ENCODE data around the gene PAK5.

PAK5 gene

DNA sequence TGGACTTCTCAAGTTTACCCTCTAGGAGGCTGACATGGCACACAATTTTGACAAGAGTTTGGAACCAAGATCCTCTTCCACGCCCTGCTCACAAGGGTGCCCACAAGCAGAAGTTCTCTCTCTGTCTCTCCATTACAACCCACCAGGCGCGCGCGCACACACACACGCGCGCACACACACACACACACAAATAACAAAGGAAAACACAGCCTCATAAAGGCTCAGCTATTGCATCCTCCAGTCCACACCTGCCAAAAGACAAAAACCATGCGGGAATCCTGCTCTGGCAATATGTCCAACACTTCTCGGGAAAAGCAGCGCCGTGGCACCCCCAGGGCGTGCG, 870 bp downstream of the PAK5 start:
- Histone ChIP-seq H3K4me1 (ENCODE audit: control insufficient read depth in 5 of 5, insufficient read depth in 5 of 5, low read length in 5 of 5) (peaks cover 0 to 10% (median 8%) of the 10 kb centered on the region in 5 donors), H3K9ac (ENCODE audit: low read length in 5 of 5) (no peak overlapping the region), H3K4me3 (ENCODE audit: low read depth in 1 of 5, low read length in 5 of 5) (no peak overlapping the region), H3K9me3 (ENCODE audit: control insufficient read depth in 5 of 5, low read length in 5 of 5) (peaks cover 0 to 6% (median 5%) of the 10 kb centered on the region in 5 donors), H3K27me3 (ENCODE audit: control insufficient read depth in 5 of 5, insufficient read depth in 4 of 5, low read length in 5 of 5) (peaks cover 15 to 25% (median 19%) of the 10 kb centered on the region in 5 donors), H3K36me3 (ENCODE audit: control insufficient read depth in 5 of 5, insufficient read depth in 5 of 5, low read length in 5 of 5) (no peaks in the 10 kb centered on the region), H3K27ac (ENCODE audit: low read depth, low read length) (no peak overlapping the region)

DNA sequence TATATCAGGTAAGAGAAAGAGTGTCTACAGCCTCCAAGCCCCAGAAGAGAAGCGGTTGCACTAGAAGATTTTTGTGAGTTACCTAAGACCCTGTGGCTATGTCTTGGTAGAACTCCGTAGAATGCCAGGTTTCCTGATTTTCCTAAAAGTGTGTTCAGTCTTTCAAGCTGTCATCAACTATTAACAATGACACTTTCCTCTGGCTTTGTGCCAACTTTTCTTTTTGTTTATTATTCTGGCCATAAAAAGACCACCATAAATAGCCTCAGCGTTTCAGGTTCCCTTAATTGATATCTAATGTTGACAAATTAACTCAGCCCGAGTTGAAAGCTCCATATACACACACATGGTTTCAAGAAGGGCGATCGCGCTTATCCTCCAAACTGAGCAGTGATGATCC, 1.2 kb downstream of the PAK5 start:
- Histone ChIP-seq H3K36me3 (ENCODE audit: control insufficient read depth in 5 of 5, insufficient read depth in 5 of 5, low read length in 5 of 5) (no peaks in the 10 kb centered on the region), H3K9ac (ENCODE audit: low read length in 5 of 5) (no peak overlapping the region), H3K4me3 (ENCODE audit: low read depth in 1 of 5, low read length in 5 of 5) (no peak overlapping the region), H3K4me1 (ENCODE audit: control insufficient read depth in 5 of 5, insufficient read depth in 5 of 5, low read length in 5 of 5) (peaks cover 0 to 10% (median 8%) of the 10 kb centered on the region in 5 donors), H3K27ac (ENCODE audit: low read depth, low read length) (no peak overlapping the region), H3K27me3 (ENCODE audit: control insufficient read depth in 5 of 5, insufficient read depth in 4 of 5, low read length in 5 of 5) (peaks cover 15 to 25% (median 19%) of the 10 kb centered on the region in 5 donors), H3K9me3 (ENCODE audit: control insufficient read depth in 5 of 5, low read length in 5 of 5) (peaks cover 0 to 6% (median 3%) of the 10 kb centered on the region in 5 donors)

DNA sequence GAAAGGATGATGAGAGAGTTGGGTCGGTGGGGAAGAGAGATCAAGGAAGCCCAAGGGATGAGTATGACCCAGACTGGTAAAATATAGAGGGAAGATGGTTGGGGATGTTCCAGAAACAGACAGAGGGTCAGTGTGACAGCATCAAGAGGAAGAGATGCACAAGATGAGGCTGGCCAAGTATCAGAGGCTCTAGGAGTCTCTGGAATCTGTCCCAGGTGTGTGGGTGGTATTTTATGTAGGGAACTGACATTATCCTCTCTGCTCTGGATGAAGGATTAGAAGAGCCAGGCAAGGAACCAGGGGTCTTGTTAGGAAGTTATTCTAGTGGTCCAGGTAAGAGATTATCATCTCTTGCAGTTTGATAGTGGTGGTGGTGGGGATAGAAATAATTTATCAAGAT, 3.6 kb downstream of the PAK5 start:
- no peak overlapping the region for H3K27ac ChIP-seq (ENCODE audit: low read depth, low read length)
- H3K4me3 ChIP-seq (ENCODE audit: low read depth in 1 of 5, low read length in 5 of 5): no peak overlapping the region
- peaks cover 15 to 25% (median 19%) of the 10 kb centered on the region in 5 donors for H3K27me3 ChIP-seq (ENCODE audit: control insufficient read depth in 5 of 5, insufficient read depth in 4 of 5, low read length in 5 of 5)
- no peaks in the 10 kb centered on the region for H3K36me3 ChIP-seq (ENCODE audit: control insufficient read depth in 5 of 5, insufficient read depth in 5 of 5, low read length in 5 of 5)
- H3K9ac ChIP-seq (ENCODE audit: low read length in 5 of 5): no peak overlapping the region
- H3K9me3 ChIP-seq (ENCODE audit: control insufficient read depth in 5 of 5, low read length in 5 of 5): no peaks in the 10 kb centered on the region
- peaks cover 0 to 10% (median 8%) of the 10 kb centered on the region in 5 donors for H3K4me1 ChIP-seq (ENCODE audit: control insufficient read depth in 5 of 5, insufficient read depth in 5 of 5, low read length in 5 of 5)

DNA sequence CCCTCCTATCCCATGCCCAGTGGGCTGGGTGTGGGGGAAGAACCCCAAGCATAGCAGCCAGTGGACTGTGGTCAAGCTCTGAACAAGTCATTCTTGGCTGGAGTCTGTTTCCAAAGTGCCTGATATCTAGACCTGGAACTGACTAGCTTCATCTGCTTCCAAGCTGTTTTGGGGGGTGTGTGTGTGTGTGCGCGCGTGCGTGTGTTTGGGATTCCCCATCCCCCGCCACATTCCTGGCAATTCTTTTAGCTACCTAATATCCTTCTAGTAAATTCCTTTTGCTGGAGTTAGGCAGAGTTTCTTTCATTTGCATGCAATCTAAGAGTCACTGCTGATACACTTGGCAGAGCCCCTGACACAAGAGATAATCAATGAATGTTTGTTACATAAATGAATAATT, 7.8 kb downstream of the PAK5 start:
- no peak overlapping the region for H3K4me3 ChIP-seq (ENCODE audit: low read depth in 1 of 5, low read length in 5 of 5)
- no peaks in the 10 kb centered on the region for H3K36me3 ChIP-seq (ENCODE audit: control insufficient read depth in 5 of 5, insufficient read depth in 5 of 5, low read length in 5 of 5)
- no peaks in the 10 kb centered on the region for H3K27me3 ChIP-seq (ENCODE audit: control insufficient read depth in 5 of 5, insufficient read depth in 4 of 5, low read length in 5 of 5)
- no peaks in the 10 kb centered on the region for H3K9me3 ChIP-seq (ENCODE audit: control insufficient read depth in 5 of 5, low read length in 5 of 5)
- no peak overlapping the region for H3K9ac ChIP-seq (ENCODE audit: low read length in 5 of 5)
- no peak overlapping the region for H3K27ac ChIP-seq (ENCODE audit: low read depth, low read length)
- no peaks in the 10 kb centered on the region for H3K4me1 ChIP-seq (ENCODE audit: control insufficient read depth in 5 of 5, insufficient read depth in 5 of 5, low read length in 5 of 5)

DNA sequence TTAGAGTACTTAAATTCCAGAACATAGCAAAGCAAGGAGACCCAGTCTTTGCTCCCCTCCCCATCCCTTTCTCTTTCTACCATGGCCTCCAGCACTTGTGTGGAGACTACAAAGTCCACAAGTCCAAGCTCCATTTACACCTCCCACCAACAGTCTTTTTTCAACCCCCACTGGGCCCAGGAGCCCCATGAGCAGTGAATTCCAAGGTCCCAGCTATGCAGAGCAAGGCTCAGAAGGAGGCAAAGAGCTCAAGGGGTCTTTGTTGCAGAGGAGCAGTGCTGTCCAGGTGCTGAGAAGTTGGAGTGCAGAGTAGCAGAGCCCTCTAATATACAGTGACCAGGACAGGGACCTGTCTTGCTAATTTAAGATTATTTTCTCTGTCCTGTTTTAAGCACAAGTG, 9.0 kb downstream of the PAK5 start:
- Histone ChIP-seq H3K4me1 (ENCODE audit: control insufficient read depth in 5 of 5, insufficient read depth in 5 of 5, low read length in 5 of 5) (no peaks in the 10 kb centered on the region), H3K4me3 (ENCODE audit: low read depth in 1 of 5, low read length in 5 of 5) (no peak overlapping the region), H3K27ac (ENCODE audit: low read depth, low read length) (no peak overlapping the region)

DNA sequence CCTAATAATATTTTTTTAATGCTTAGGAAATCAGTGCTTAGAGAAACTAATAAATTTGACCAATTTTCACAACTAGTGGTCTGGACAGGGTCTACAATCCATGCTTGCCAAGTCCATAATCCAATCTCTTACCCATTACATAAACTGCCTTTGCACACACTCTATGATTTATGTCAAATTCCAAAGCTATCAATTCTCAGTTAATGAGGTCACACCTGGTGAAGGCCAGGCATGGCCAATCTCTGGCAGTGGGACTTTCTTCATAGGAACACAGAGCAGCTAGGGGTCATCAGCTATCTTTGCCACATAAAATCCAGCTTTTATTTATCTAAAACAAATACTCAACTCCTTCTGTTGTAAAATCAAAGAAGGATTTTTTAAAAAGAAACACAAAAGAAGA, 21.2 kb downstream of the PAK5 start:
- no peak overlapping the region for H3K9ac ChIP-seq (ENCODE audit: low read length in 5 of 5)
- H3K4me1 ChIP-seq (ENCODE audit: control insufficient read depth in 5 of 5, insufficient read depth in 5 of 5, low read length in 5 of 5): no peaks in the 10 kb centered on the region
- no peak overlapping the region for H3K4me3 ChIP-seq (ENCODE audit: low read depth in 1 of 5, low read length in 5 of 5)

More for the DNA sequence above, 9.0 kb downstream of the PAK5 start:
- Histone ChIP-seq H3K9ac (ENCODE audit: low read length in 5 of 5) (no peak overlapping the region), H3K36me3 (ENCODE audit: control insufficient read depth in 5 of 5, insufficient read depth in 5 of 5, low read length in 5 of 5) (no peaks in the 10 kb centered on the region), H3K9me3 (ENCODE audit: control insufficient read depth in 5 of 5, low read length in 5 of 5) (no peaks in the 10 kb centered on the region), H3K27me3 (ENCODE audit: control insufficient read depth in 5 of 5, insufficient read depth in 4 of 5, low read length in 5 of 5) (no peaks in the 10 kb centered on the region)

DNA sequence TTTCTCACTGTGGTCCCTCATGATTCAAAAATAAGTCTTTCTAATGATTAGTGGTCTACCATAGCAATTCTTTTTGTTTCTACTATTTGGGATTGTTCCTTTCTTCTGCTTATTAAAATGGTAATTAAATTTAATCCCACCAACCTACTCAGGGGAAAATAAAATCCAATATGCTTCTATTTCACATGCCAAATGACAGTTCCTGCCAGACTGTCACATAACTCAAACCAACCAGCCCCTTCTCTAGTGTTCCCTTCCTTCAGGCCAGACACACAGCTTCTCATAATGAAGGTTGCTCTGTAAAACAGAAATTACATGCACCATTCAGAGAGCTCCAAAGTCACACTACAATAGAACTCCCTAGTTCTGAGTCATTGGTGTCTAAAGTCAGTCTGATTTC, 23.2 kb downstream of the PAK5 start:
- Histone ChIP-seq H3K36me3 (ENCODE audit: control insufficient read depth in 5 of 5, insufficient read depth in 5 of 5, low read length in 5 of 5) (no peaks in the 10 kb centered on the region), H3K27ac (ENCODE audit: low read depth, low read length) (no peak overlapping the region), H3K4me1 (ENCODE audit: control insufficient read depth in 5 of 5, insufficient read depth in 5 of 5, low read length in 5 of 5) (no peaks in the 10 kb centered on the region), H3K27me3 (ENCODE audit: control insufficient read depth in 5 of 5, insufficient read depth in 4 of 5, low read length in 5 of 5) (no peaks in the 10 kb centered on the region), H3K4me3 (ENCODE audit: low read depth in 1 of 5, low read length in 5 of 5) (no peak overlapping the region), H3K9me3 (ENCODE audit: control insufficient read depth in 5 of 5, low read length in 5 of 5) (no peaks in the 10 kb centered on the region), H3K9ac (ENCODE audit: low read length in 5 of 5) (no peak overlapping the region)

More for the DNA sequence above, 21.2 kb downstream of the PAK5 start:
- no peaks in the 10 kb centered on the region for H3K9me3 ChIP-seq (ENCODE audit: control insufficient read depth in 5 of 5, low read length in 5 of 5)
- no peaks in the 10 kb centered on the region for H3K27me3 ChIP-seq (ENCODE audit: control insufficient read depth in 5 of 5, insufficient read depth in 4 of 5, low read length in 5 of 5)
- no peaks in the 10 kb centered on the region for H3K36me3 ChIP-seq (ENCODE audit: control insufficient read depth in 5 of 5, insufficient read depth in 5 of 5, low read length in 5 of 5)
- no peak overlapping the region for H3K27ac ChIP-seq (ENCODE audit: low read depth, low read length)

DNA sequence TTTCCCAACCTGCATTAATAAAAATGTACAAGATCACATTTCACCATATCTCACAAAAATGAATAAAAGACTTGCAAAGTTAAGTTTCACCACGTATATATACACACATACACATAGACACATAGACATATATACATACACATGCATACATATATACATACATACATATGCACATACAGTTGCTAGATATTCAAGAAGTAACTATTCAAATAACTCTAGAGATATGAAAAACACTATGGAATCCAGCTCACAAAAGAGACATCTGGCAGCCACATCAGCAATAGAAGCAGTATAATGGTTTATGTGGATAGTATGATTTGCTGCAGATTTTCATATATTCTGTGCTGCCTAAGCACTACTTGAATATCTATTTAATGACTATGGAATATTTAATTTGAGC, 28.1 kb downstream of the PAK5 start:
- Histone ChIP-seq H3K27ac (ENCODE audit: low read depth, low read length) (no peak overlapping the region), H3K9ac (ENCODE audit: low read length in 5 of 5) (no peak overlapping the region), H3K36me3 (ENCODE audit: control insufficient read depth in 5 of 5, insufficient read depth in 5 of 5, low read length in 5 of 5) (no peaks in the 10 kb centered on the region), H3K4me1 (ENCODE audit: control insufficient read depth in 5 of 5, insufficient read depth in 5 of 5, low read length in 5 of 5) (no peaks in the 10 kb centered on the region), H3K9me3 (ENCODE audit: control insufficient read depth in 5 of 5, low read length in 5 of 5) (peaks cover 0 to 4% (median 0%) of the 10 kb centered on the region in 5 donors), H3K27me3 (ENCODE audit: control insufficient read depth in 5 of 5, insufficient read depth in 4 of 5, low read length in 5 of 5) (peaks cover 0 to 4% (median 0%) of the 10 kb centered on the region in 5 donors), H3K4me3 (ENCODE audit: low read depth in 1 of 5, low read length in 5 of 5) (no peak overlapping the region)

DNA sequence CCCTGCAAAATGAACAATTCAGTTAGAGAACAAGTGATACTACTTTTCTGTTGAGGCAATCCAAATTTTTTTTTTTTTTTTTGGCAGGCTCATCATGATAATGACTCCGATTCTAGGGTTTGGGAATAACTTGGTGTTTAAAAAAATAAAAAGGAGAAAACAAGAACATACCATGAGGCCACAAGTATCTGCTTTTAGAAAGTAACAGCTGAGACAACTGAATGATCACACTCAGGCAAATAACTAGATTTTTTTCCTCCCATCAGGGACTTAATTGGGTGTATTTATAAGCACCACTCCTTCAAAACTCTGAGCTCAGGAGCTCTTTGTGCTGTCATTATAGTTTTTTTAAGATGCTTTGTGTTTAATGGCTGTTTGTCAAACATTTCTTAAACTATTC, 29.6 kb downstream of the PAK5 start:
- H3K27ac ChIP-seq (ENCODE audit: low read depth, low read length): no peak overlapping the region
- H3K9ac ChIP-seq (ENCODE audit: low read length in 5 of 5): no peak overlapping the region

DNA sequence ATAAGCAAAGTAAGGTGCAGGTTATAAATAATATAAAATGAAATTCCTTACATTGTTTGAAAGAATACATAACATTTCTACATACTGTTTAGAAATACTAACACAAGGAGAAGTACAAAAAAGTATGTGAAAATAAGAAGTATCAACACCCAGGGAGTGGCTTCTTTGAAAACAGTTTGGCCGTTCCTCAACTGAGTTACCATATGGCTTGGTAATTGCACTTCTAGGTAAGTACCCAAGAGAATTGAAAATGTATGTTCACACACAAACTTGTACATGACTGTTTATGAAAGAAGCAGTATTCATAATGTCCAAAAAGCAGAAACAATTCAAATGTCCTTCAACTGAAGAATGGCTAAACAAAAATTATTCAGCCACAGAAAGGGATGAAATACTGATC, 30.7 kb downstream of the PAK5 start:
- no peaks in the 10 kb centered on the region for H3K36me3 ChIP-seq (ENCODE audit: control insufficient read depth in 5 of 5, insufficient read depth in 5 of 5, low read length in 5 of 5)
- peaks cover 0 to 4% (median 0%) of the 10 kb centered on the region in 5 donors for H3K9me3 ChIP-seq (ENCODE audit: control insufficient read depth in 5 of 5, low read length in 5 of 5)
- H3K27me3 ChIP-seq (ENCODE audit: control insufficient read depth in 5 of 5, insufficient read depth in 4 of 5, low read length in 5 of 5): peaks cover 0 to 4% (median 0%) of the 10 kb centered on the region in 5 donors
- H3K27ac ChIP-seq (ENCODE audit: low read depth, low read length): no peak overlapping the region
- no peak overlapping the region for H3K9ac ChIP-seq (ENCODE audit: low read length in 5 of 5)
- no peak overlapping the region for H3K4me3 ChIP-seq (ENCODE audit: low read depth in 1 of 5, low read length in 5 of 5)
- H3K4me1 ChIP-seq (ENCODE audit: control insufficient read depth in 5 of 5, insufficient read depth in 5 of 5, low read length in 5 of 5): no peaks in the 10 kb centered on the region

More for the DNA sequence above, 29.6 kb downstream of the PAK5 start:
- no peak overlapping the region for H3K4me3 ChIP-seq (ENCODE audit: low read depth in 1 of 5, low read length in 5 of 5)
- peaks cover 0 to 4% (median 0%) of the 10 kb centered on the region in 5 donors for H3K27me3 ChIP-seq (ENCODE audit: control insufficient read depth in 5 of 5, insufficient read depth in 4 of 5, low read length in 5 of 5)
- no peaks in the 10 kb centered on the region for H3K4me1 ChIP-seq (ENCODE audit: control insufficient read depth in 5 of 5, insufficient read depth in 5 of 5, low read length in 5 of 5)
- no peaks in the 10 kb centered on the region for H3K36me3 ChIP-seq (ENCODE audit: control insufficient read depth in 5 of 5, insufficient read depth in 5 of 5, low read length in 5 of 5)
- peaks cover 0 to 4% (median 0%) of the 10 kb centered on the region in 5 donors for H3K9me3 ChIP-seq (ENCODE audit: control insufficient read depth in 5 of 5, low read length in 5 of 5)

DNA sequence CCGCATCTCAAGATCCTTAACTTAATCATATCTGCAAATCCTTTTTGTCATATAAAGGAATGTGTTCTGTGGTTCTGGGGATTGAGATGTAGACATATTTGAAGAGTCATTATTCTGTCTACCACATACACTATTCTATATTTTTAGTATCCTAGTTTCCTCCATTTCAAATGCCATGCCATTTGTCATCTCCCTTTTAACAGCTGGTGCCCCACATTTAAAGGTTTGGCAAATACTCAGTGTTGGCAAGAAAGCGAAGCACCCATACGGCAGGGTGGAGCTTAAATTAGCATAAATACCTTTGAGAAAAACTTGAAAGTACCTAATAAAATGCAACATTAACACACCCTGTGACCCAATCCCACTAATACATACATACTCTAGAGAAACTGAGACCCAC, 31.7 kb downstream of the PAK5 start:
- Histone ChIP-seq H3K4me3 (ENCODE audit: low read depth in 1 of 5, low read length in 5 of 5) (no peak overlapping the region), H3K4me1 (ENCODE audit: control insufficient read depth in 5 of 5, insufficient read depth in 5 of 5, low read length in 5 of 5) (no peaks in the 10 kb centered on the region), H3K9ac (ENCODE audit: low read length in 5 of 5) (no peak overlapping the region), H3K36me3 (ENCODE audit: control insufficient read depth in 5 of 5, insufficient read depth in 5 of 5, low read length in 5 of 5) (no peaks in the 10 kb centered on the region), H3K27me3 (ENCODE audit: control insufficient read depth in 5 of 5, insufficient read depth in 4 of 5, low read length in 5 of 5) (peaks cover 0 to 4% (median 0%) of the 10 kb centered on the region in 5 donors), H3K27ac (ENCODE audit: low read depth, low read length) (no peak overlapping the region), H3K9me3 (ENCODE audit: control insufficient read depth in 5 of 5, low read length in 5 of 5) (peaks cover 0 to 4% (median 0%) of the 10 kb centered on the region in 5 donors)

All from subcutaneous abdominal adipose tissue (tissue), 5 donors.